Measurements from ENCODE around the gene TPPP3.

The TPPP3 gene

GRCh38 chr16:67393111-67393787 lies at the start of gene TPPP3:
TPPP3 (minus strand) TSS chr16:67393498; CDS start chr16:67391111, 2,387 bp downstream.
- DNase-seq: peak; percentile 71

GRCh38 chr16:67442581-67443255 lies 49.4 kb upstream of the TPPP3 start:
- no peak for DNase-seq

- DNase-seq: no peak
These were observed 48.6 kb upstream of the TPPP3 start for GRCh38 chr16:67441907-67442306.

GRCh38 chr16:67441271-67441753 lies 48.0 kb upstream of the TPPP3 start:
- peak; percentile 88 for DNase-seq

- DNase-seq: no peak
These were observed 45.6 kb upstream of the TPPP3 start for GRCh38 chr16:67438824-67439393.

GRCh38 chr16:67438098-67438791 lies 44.9 kb upstream of the TPPP3 start:
- DNase-seq: no peak

- no peak for DNase-seq
These were observed 44.2 kb upstream of the TPPP3 start for GRCh38 chr16:67437513-67437912.

- no peak for DNase-seq
These were observed 43.4 kb upstream of the TPPP3 start for GRCh38 chr16:67436640-67437193.

GRCh38 chr16:67435758-67436164 lies 42.5 kb upstream of the TPPP3 start:
- DNase-seq: no peak

GRCh38 chr16:67433131-67433719 lies 39.9 kb upstream of the TPPP3 start:
- DNase-seq: no peak

GRCh38 chr16:67432506-67432890 lies 39.2 kb upstream of the TPPP3 start:
- DNase-seq: no peak

GRCh38 chr16:67431775-67432505 lies 38.6 kb upstream of the TPPP3 start:
- peak; percentile 50 for DNase-seq

GRCh38 chr16:67430977-67431774 lies 37.9 kb upstream of the TPPP3 start, which contains the start of gene HSD11B2:
HSD11B2 (plus strand) TSS chr16:67431121; CDS start chr16:67431249, 128 bp downstream.
- DNase-seq: no peak

- no peak for DNase-seq
These were observed 37.2 kb upstream of the TPPP3 start for GRCh38 chr16:67430504-67430976.

GRCh38 chr16:67429799-67430503 lies 36.7 kb upstream of the TPPP3 start:
- DNase-seq: no peak

GRCh38 chr16:67429053-67429798 lies 35.9 kb upstream of the TPPP3 start:
- DNase-seq: no peak

- DNase-seq: peak; percentile 61
These were observed 34.9 kb upstream of the TPPP3 start for GRCh38 chr16:67428146-67428731.

GRCh38 chr16:67426950-67427349 lies 33.7 kb upstream of the TPPP3 start:
- DNase-seq: no peak

GRCh38 chr16:67426022-67426421 lies 32.7 kb upstream of the TPPP3 start:
- DNase-seq: no peak
